SKM-1 (cell line): Measurements from ENCODE around the gene ZNF695.
"Not testable (repeated sequence)": the region's sequence is repeated elsewhere in the genome, so short reads cannot be mapped to it uniquely, and the experiment has no call there.

ENCODE experiments used
- DNase-seq: peaks from one replicate; lab custom pipeline; 2025; ENCODE audit not compliant: unreplicated experiment; lab: John Stamatoyannopoulos, UW

ZNF695 gene

GRCh38 chr1:247007511-247008405, at the start of gene ZNF695:
TSS of gene ZNF695 (minus strand) at chr1:247008057. CDS start at chr1:247007908, 149 bp downstream.
- DNase-seq: peak; percentile 100

- no peak for DNase-seq
These were observed 48.2 kb upstream of the ZNF695 start for GRCh38 chr1:247056071-247056470.

- no peak for DNase-seq
These were observed 47.1 kb upstream of the ZNF695 start for GRCh38 chr1:247054992-247055415.

GRCh38 chr1:247047702-247048101, 39.8 kb upstream of the ZNF695 start:
- no peak for DNase-seq

GRCh38 chr1:247047260-247047659, 39.4 kb upstream of the ZNF695 start:
- DNase-seq: no peak

- DNase-seq: no peak
These were observed 35.5 kb upstream of the ZNF695 start for GRCh38 chr1:247043406-247043805.

- no peak for DNase-seq
These were observed 29.9 kb upstream of the ZNF695 start for GRCh38 chr1:247037511-247038320.

- not testable (repeated sequence) for DNase-seq
These were observed 24.4 kb upstream of the ZNF695 start for GRCh38 chr1:247032306-247032705.

- not testable (repeated sequence) for DNase-seq
These were observed 16.8 kb upstream of the ZNF695 start for GRCh38 chr1:247024658-247025057.

- no peak for DNase-seq
These were observed 5.5 kb upstream of the ZNF695 start for GRCh38 chr1:247013391-247013790.

- DNase-seq: no peak
These were observed 546 bp upstream of the ZNF695 start for GRCh38 chr1:247008406-247008799.

- not testable (repeated sequence) for DNase-seq
These were observed 3.8 kb downstream of the ZNF695 start for GRCh38 chr1:247004081-247004480.

- no peak for DNase-seq
These were observed 18.0 kb downstream of the ZNF695 start for GRCh38 chr1:246989901-246990300.

GRCh38 chr1:246988316-246988715, 19.5 kb downstream of the ZNF695 start:
- DNase-seq: no peak

- no peak for DNase-seq
These were observed 20.7 kb downstream of the ZNF695 start for GRCh38 chr1:246987083-246987690.

- DNase-seq: no peak
These were observed 29.1 kb downstream of the ZNF695 start for GRCh38 chr1:246978785-246979184.

- DNase-seq: no peak
These were observed 29.6 kb downstream of the ZNF695 start for GRCh38 chr1:246978281-246978680.

- no peak for DNase-seq
These were observed 35.9 kb downstream of the ZNF695 start for GRCh38 chr1:246971969-246972368.

GRCh38 chr1:246971090-246971721, 36.7 kb downstream of the ZNF695 start:
- peak; percentile 31 for DNase-seq

- peak; percentile 20 for DNase-seq
These were observed 38.2 kb downstream of the ZNF695 start for GRCh38 chr1:246969621-246970020.

- DNase-seq: no peak
These were observed 41.4 kb downstream of the ZNF695 start for GRCh38 chr1:246966502-246966901.
